Neuronal stem cell (in vitro differentiated cells): ENCODE measurements around the gene ANK3.

Experiments
- DNase-seq: peaks from one replicate; pipeline ENCODE4 v3.0.0-alpha.2; 2013; ENCODE audit warnings: low spot score
- H2AFZ ChIP-seq: one replicate; pipeline ENCODE4 v1.6.1; 2013; ENCODE audit warnings: mild to moderate bottlenecking, low read length, inconsistent platforms
- H2AK5ac ChIP-seq: 2 replicates; pipeline ENCODE4 v1.6.1; 2013; ENCODE audit warnings: low read depth, mild to moderate bottlenecking, inconsistent platforms, low read length, moderate library complexity, mixed read lengths
- H2BK120ac ChIP-seq: 2 replicates; pipeline ENCODE4 v1.6.1; 2013; ENCODE audit warnings: low read depth, mild to moderate bottlenecking, inconsistent platforms, low read length, moderate library complexity, mixed read lengths
- H2BK12ac ChIP-seq: one replicate; pipeline ENCODE4 v1.6.1; 2013; ENCODE audit warnings: low read length, inconsistent platforms
- H2BK15ac ChIP-seq: 2 replicates; pipeline ENCODE4 v1.6.1; 2013; ENCODE audit warnings: mild to moderate bottlenecking, low read length, inconsistent platforms, mixed read lengths
- H2BK5ac ChIP-seq: one replicate; pipeline ENCODE4 v1.6.1; 2013; ENCODE audit warnings: inconsistent platforms, mild to moderate bottlenecking, low read length, moderate library complexity
- H3K14ac ChIP-seq: one replicate; pipeline ENCODE4 v1.6.1; 2013; ENCODE audit warnings: low read length, inconsistent platforms
- H3K18ac ChIP-seq: 2 replicates; pipeline ENCODE4 v1.6.1; 2013; ENCODE audit warnings: low read length, inconsistent platforms
- H3K23ac ChIP-seq: 2 replicates; pipeline ENCODE4 v1.6.1; 2013; ENCODE audit warnings: low read depth, mild to moderate bottlenecking, mixed read lengths, low read length, inconsistent platforms; ENCODE audit not compliant: poor library complexity
- H3K27ac ChIP-seq: replicated peaks from 3 replicates; pipeline ENCODE4 v1.5.1; 2013; ENCODE audit warnings: low read length, inconsistent platforms
- H3K27me3 ChIP-seq, 3 experiments: 2 replicates each; pipeline ENCODE4 v1.6.1; 2013; ENCODE audit warnings: low read length in 3 of 3, mild to moderate bottlenecking in 2 of 3, inconsistent platforms in 1 of 3, low read depth in 1 of 3, mixed read lengths in 1 of 3, moderate library complexity in 1 of 3; ENCODE audit not compliant: control insufficient read depth in 3 of 3, insufficient read depth in 3 of 3
- H3K36me3 ChIP-seq, 2 donors: replicated peaks in 1 of 2; 2 replicates each; pipeline ENCODE4 v1.6.1; 2013; ENCODE audit warnings: low read length in 2 of 2; ENCODE audit not compliant: control insufficient read depth in 2 of 2, insufficient read depth in 2 of 2
- H3K4ac ChIP-seq: 2 replicates; pipeline ENCODE4 v1.6.1; 2013; ENCODE audit warnings: inconsistent platforms, mild to moderate bottlenecking, low read length, moderate library complexity
- H3K4me1 ChIP-seq, 2 donors: 1 replicate in 1 of 2; 2 replicates in 1 of 2; pipeline ENCODE4 v1.6.1; 2013; ENCODE audit warnings: low read length in 2 of 2, low read depth in 1 of 2; ENCODE audit not compliant: control insufficient read depth in 2 of 2, insufficient read depth in 1 of 2
- H3K4me2 ChIP-seq: one replicate; pipeline ENCODE4 v1.6.1; 2013; ENCODE audit warnings: mild to moderate bottlenecking, low read length, inconsistent platforms; ENCODE audit not compliant: insufficient read depth, poor library complexity, severe bottlenecking
- H3K4me3 ChIP-seq, 2 donors: 2 replicates each; pipeline ENCODE4 v1.5.1; 2013; ENCODE audit warnings: low read length in 2 of 2, mild to moderate bottlenecking in 2 of 2, inconsistent platforms in 1 of 2, moderate library complexity in 1 of 2
- H3K79me1 ChIP-seq: one replicate; pipeline ENCODE4 v1.6.1; 2013; ENCODE audit warnings: low read depth, mild to moderate bottlenecking, inconsistent platforms, low read length, moderate library complexity
- H3K9ac ChIP-seq: one replicate; pipeline ENCODE4 v1.6.1; 2013; ENCODE audit warnings: mild to moderate bottlenecking, low read depth, low read length, inconsistent platforms; ENCODE audit not compliant: poor library complexity
- H3K9me3 ChIP-seq, 2 donors: replicated peaks in 1 of 2; 2 replicates each; pipeline versions ENCODE3 to v1.6.1; 2013; ENCODE audit warnings: low read length in 2 of 2, mild to moderate bottlenecking in 2 of 2, inconsistent platforms in 1 of 2, low read depth in 1 of 2, mixed read lengths in 1 of 2, moderate library complexity in 1 of 2; ENCODE audit not compliant: control insufficient read depth in 2 of 2, insufficient read depth in 1 of 2
- H4K8ac ChIP-seq: one replicate; pipeline ENCODE4 v1.6.1; 2013; ENCODE audit warnings: low read depth, mild to moderate bottlenecking, inconsistent platforms, low read length, moderate library complexity
- H4K91ac ChIP-seq: one replicate; pipeline ENCODE4 v1.6.1; 2013; ENCODE audit warnings: low read length, low read depth, mild to moderate bottlenecking, inconsistent platforms; ENCODE audit not compliant: poor library complexity
- WGBS, 2 donors: extraction: QIAGEN DNeasy Blood & Tissue Kit; methylation state at CpG; one replicate each; pipeline ENCODE4 v1.1.7; 2013; ENCODE audit warnings: missing lambda C conversion rate in 2 of 2, mixed read lengths in 1 of 2; ENCODE audit not compliant: insufficient read length in 2 of 2, insufficient replicate concordance in 1 of 2; ENCODE audit errors: extremely low coverage in 2 of 2; 5-methylcytosine and 5-hydroxymethylcytosine counted together

The ANK3 gene

DNA sequence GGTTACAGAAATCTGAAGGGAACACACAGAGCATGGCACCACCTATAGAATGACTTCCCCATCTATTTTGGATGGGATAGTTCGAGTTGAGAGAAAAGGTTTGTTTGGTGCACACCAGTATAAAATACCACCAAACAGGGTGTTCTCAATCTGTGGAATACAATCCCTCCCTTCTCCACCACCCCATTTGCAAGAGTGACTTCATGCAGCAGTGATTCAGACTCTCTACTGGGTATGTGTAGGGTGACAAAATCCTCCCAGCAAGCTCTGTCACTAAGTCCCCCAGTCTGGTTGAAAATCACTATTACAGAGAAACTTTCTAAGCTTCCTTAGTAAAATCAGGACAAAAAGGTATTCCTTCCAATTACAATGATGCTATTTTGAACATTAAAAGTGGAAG lies 69.0 kb downstream of the ANK3 start:
- H2BK15ac ChIP-seq = no peak overlapping the region
- H3K18ac ChIP-seq = no peak overlapping the region
- H3K23ac ChIP-seq = no peak overlapping the region
- H2BK12ac ChIP-seq = no peak overlapping the region
- H3K4me1 ChIP-seq = no peaks in the 10 kb centered on the region
- H4K8ac ChIP-seq = no peak overlapping the region
- no peak overlapping the region for H2AFZ ChIP-seq
- H3K9me3 ChIP-seq = no peaks in the 10 kb centered on the region
- H3K4me3 ChIP-seq = no peak overlapping the region
- no peak overlapping the region for H3K9ac ChIP-seq
- no peak overlapping the region for H3K4ac ChIP-seq
- H3K14ac ChIP-seq = no peak overlapping the region
- no peaks in the 10 kb centered on the region for H3K36me3 ChIP-seq
- no CpG with 5 or more reads among the region's 1 CpG for WGBS, 2 donors
- DNase-seq = no peak
- no peak overlapping the region for H4K91ac ChIP-seq
- no peaks in the 10 kb centered on the region for H3K79me1 ChIP-seq
- no peak overlapping the region for H2BK5ac ChIP-seq
- H3K27me3 ChIP-seq = no peaks in the 10 kb centered on the region
- no peak overlapping the region for H3K4me2 ChIP-seq
- no peak overlapping the region for H2BK120ac ChIP-seq
- no peak overlapping the region for H2AK5ac ChIP-seq
- H3K27ac ChIP-seq = no peak overlapping the region

DNA sequence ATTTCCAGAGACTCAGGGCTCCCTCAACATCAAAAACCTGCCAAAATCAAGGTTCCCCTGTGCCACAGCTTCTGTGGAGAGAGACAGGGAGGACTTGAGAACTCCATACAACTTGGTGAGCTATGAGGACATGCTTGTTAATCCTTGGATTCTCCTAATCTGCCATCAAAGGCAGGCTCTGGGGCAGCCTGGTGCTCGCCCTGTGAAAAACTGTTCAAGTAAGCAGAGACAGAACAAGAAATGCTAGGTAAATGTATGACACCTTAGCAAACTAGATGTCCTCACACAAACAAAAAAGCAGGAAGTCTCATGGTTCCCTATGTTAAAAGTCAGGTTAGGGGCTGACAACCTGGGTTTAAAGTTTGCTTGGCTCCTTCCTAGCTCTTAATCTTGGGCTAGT lies 73.6 kb downstream of the ANK3 start:
- peaks cover 0 to 3% of the 10 kb centered on the region in 2 donors for H3K4me1 ChIP-seq
- no CpG with 5 or more reads among the region's 1 CpG for WGBS, 2 donors

DNA sequence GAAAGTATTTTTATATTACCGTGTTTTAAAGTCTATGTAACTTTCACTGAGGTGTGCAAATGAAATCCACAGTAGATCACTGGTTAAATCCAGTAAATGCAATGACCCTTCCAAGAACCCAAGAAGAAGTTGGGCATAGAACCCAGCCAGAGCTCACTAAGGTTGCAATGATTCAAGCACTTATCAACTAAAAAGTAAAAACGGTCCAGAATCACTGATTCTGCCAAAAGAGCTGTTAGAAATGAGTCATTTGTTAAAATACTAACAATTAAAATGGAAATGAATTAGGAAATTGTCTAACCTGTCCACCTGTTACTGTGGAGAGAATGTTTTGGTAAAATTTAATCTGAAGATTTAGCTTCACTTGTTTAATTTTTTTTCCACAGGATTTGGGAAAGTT lies 74.4 kb downstream of the ANK3 start:
- H3K79me1 ChIP-seq = no peaks in the 10 kb centered on the region
- H2BK120ac ChIP-seq = no peak overlapping the region
- H3K27me3 ChIP-seq = no peaks in the 10 kb centered on the region
- no peak overlapping the region for H2AFZ ChIP-seq
- no peak overlapping the region for H3K27ac ChIP-seq
- H3K14ac ChIP-seq = no peak overlapping the region
- H3K4me2 ChIP-seq = no peak overlapping the region
- no peak overlapping the region for H3K23ac ChIP-seq
- no peak overlapping the region for H2BK15ac ChIP-seq
- H3K9ac ChIP-seq = no peak overlapping the region
- no peak overlapping the region for H3K4ac ChIP-seq
- no peak overlapping the region for H4K91ac ChIP-seq
- no peak overlapping the region for H2BK5ac ChIP-seq
- no peaks in the 10 kb centered on the region for H3K9me3 ChIP-seq
- DNase-seq = no peak
- H3K18ac ChIP-seq = no peak overlapping the region
- no peak overlapping the region for H2BK12ac ChIP-seq
- H2AK5ac ChIP-seq = no peak overlapping the region
- no CpG with 5 or more reads among the region's 2 CpGs for WGBS, 2 donors
- H3K4me3 ChIP-seq = no peak overlapping the region
- peaks cover 0 to 4% of the 10 kb centered on the region in 2 donors for H3K4me1 ChIP-seq
- H4K8ac ChIP-seq = no peak overlapping the region
- no peaks in the 10 kb centered on the region for H3K36me3 ChIP-seq

More for the DNA sequence above, 73.6 kb downstream of the ANK3 start:
- Histone ChIP-seq H3K36me3 (no peaks in the 10 kb centered on the region), H3K14ac (no peak overlapping the region), H3K9me3 (no peaks in the 10 kb centered on the region), H2BK5ac (no peak overlapping the region), H2BK12ac (no peak overlapping the region), H2BK120ac (no peak overlapping the region), H3K18ac (no peak overlapping the region), H2AK5ac (no peak overlapping the region), H4K8ac (no peak overlapping the region), H3K9ac (no peak overlapping the region), H2BK15ac (no peak overlapping the region), H3K4me2 (no peak overlapping the region), H3K23ac (no peak overlapping the region), H3K4me3 (no peak overlapping the region), H3K79me1 (no peaks in the 10 kb centered on the region), H3K27me3 (no peaks in the 10 kb centered on the region), H2AFZ (no peak overlapping the region), H3K4ac (no peak overlapping the region), H4K91ac (no peak overlapping the region), H3K27ac (no peak overlapping the region)
- no peak for DNase-seq

DNA sequence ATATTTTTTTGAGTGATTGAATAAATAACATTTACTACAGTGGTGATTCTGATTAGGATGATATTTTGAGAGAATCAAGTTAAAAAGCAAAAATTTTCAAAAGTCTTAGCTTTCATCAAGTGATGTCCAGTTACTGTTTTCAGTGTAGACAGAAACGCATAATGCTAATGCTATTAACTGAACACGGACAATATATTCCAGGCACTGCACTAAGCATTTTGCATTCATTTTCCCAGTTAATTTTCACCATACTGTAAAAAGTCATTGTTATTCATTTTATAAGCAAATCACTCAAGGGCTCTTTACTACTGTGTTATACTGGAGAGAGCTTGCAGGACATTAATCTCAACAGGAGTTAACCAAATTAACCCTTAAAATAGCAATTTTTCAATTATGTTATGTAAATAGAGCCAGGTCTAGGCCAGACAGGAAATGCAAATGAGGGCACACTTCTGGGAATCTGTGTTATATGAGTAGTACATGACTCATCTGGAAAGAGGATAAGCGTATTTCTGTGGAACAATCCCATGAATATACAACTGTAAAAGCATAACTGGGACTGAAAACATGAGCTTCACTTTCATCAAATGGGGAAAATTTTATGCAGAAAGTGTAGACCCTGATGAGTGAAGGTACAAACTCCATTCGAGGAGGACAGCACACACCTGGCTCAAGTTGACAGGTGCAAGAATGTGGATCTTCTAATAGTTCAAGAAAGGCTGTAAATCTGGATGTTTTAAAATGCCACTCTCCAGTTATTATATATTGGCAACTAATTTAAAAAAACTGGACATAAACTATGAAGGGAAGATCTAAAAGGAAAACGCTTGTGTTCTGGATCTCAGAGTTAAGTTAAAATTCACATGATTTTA lies 75.4 kb downstream of the ANK3 start:
- Histone ChIP-seq H3K79me1 (no peaks in the 10 kb centered on the region), H3K27me3 (no peaks in the 10 kb centered on the region), H3K36me3 (no peaks in the 10 kb centered on the region), H3K23ac (no peak overlapping the region), H2BK120ac (no peak overlapping the region), H3K27ac (no peak overlapping the region), H2AFZ (peak overlapping the region; percentile 16), H3K18ac (no peak overlapping the region), H2BK15ac (no peak overlapping the region), H3K14ac (no peak overlapping the region), H3K4me1 (peaks cover 0 to 4% of the 10 kb centered on the region in 2 donors), H3K4me2 (no peak overlapping the region), H2AK5ac (no peak overlapping the region), H3K4ac (no peak overlapping the region), H4K91ac (no peak overlapping the region), H2BK5ac (no peak overlapping the region), H3K9ac (no peak overlapping the region), H4K8ac (no peak overlapping the region), H3K9me3 (no peaks in the 10 kb centered on the region), H3K4me3 (no peak overlapping the region), H2BK12ac (no peak overlapping the region)
- WGBS, 2 donors = no CpG with 5 or more reads among the region's 5 CpGs
- no peak for DNase-seq
